Measurements from ENCODE around the gene MLLT10.

MLLT10 gene

DNA sequence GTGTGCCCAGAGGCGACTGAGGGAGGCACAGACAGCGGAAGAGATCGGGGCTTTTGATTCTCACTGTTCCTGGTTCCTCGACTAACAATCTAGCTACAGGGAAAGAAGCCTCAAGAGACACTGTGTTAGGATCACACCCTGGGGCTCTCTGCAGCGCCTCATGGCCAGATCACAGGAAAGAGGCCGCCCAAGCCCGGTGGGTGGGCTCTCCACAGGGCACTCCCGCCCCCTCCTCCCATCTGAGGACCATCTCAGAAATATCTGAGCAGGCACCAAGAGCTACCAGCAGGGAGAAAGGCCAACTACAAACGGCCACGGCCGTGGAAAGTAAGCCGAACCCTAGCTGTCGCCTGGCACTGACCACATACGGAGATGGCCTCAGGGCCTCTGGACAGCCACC is 224.2 kb downstream of the MLLT10 start:
- peaks cover 4% of the 10 kb centered on the region for H3K27me3 Mint-ChIP-seq (ENCODE audit: low read depth, poor library complexity)
- H3K27ac Mint-ChIP-seq, result no peak overlapping the region
- no peaks in the 10 kb centered on the region for H3K9me3 Mint-ChIP-seq
- peak; percentile 36 for DNase-seq
- peaks cover 16% of the 10 kb centered on the region for H3K36me3 Mint-ChIP-seq (ENCODE audit: low read depth)
- peaks cover 53% of the 10 kb centered on the region for H3K4me1 Mint-ChIP-seq
- no peak for TF ChIP-seq CTCF (IDR thresholded peaks at IDR 0.05)
- no peak overlapping the region for H3K4me3 Mint-ChIP-seq

- peaks cover 16% of the 10 kb centered on the region for H3K36me3 Mint-ChIP-seq (ENCODE audit: low read depth)
- H3K27ac Mint-ChIP-seq, result no peak overlapping the region
- no peak for TF ChIP-seq CTCF (IDR thresholded peaks at IDR 0.05)
- peaks cover 4% of the 10 kb centered on the region for H3K27me3 Mint-ChIP-seq (ENCODE audit: low read depth, poor library complexity)
- no peaks in the 10 kb centered on the region for H3K9me3 Mint-ChIP-seq
- H3K4me3 Mint-ChIP-seq, result no peak overlapping the region
- no peak for DNase-seq
- H3K4me1 Mint-ChIP-seq, result peaks cover 49% of the 10 kb centered on the region
Measured at GRCh38 chr10:21758696-21759095, 224.7 kb downstream of the MLLT10 start.

- H3K27ac Mint-ChIP-seq, result no peak overlapping the region
- H3K4me3 Mint-ChIP-seq, result no peak overlapping the region
- peaks cover 43% of the 10 kb centered on the region for H3K4me1 Mint-ChIP-seq
- no peaks in the 10 kb centered on the region for H3K9me3 Mint-ChIP-seq
- H3K27me3 Mint-ChIP-seq (ENCODE audit: low read depth, poor library complexity), result peaks cover 4% of the 10 kb centered on the region
- TF ChIP-seq CTCF (IDR thresholded peaks at IDR 0.05), result no peak
- no peak for DNase-seq
- peaks cover 16% of the 10 kb centered on the region for H3K36me3 Mint-ChIP-seq (ENCODE audit: low read depth)
Measured at GRCh38 chr10:21759232-21759631, 225.2 kb downstream of the MLLT10 start.

GRCh38 chr10:21760332-21760731 is 226.3 kb downstream of the MLLT10 start:
- no peak for TF ChIP-seq CTCF (IDR thresholded peaks at IDR 0.05)
- H3K27me3 Mint-ChIP-seq (ENCODE audit: low read depth, poor library complexity), result peaks cover 4% of the 10 kb centered on the region
- no peak overlapping the region for H3K27ac Mint-ChIP-seq
- H3K9me3 Mint-ChIP-seq, result no peaks in the 10 kb centered on the region
- H3K4me1 Mint-ChIP-seq, result peaks cover 35% of the 10 kb centered on the region
- DNase-seq, result no peak
- H3K36me3 Mint-ChIP-seq (ENCODE audit: low read depth), result peaks cover 16% of the 10 kb centered on the region
- H3K4me3 Mint-ChIP-seq, result no peak overlapping the region

DNA sequence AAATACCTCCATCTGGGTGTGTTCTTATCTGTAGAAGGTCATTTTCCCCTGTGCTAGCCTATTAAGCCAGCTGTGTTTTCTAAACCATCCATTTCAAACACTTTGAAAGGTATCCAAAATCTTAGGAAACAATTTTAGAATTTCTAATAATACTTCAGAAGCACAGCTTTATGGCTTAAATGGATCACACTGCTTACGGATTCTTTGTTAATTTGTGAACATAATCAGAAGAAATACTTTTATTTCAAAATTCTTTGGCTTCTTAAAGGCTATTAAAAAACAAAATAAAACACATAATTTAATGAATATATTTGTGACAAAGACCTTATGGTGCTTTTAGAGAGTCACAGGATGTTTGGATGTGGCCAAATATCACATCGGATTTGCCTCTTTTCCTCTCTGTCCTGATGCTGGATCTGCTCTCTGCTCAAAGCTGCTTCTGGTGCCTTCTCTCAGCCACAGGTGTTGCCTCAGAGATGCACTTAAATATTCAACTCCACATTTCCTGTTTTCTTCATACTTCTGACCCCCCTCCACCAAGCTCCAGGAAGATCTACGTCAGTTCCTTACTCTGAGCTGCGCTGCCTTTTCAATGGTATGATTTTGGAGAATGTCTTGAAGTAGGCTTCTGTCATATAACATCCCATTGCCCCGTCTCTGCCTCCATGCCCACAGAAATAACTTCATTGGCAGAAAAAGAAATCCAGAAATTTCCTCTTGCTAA is 230.6 kb downstream of the MLLT10 start:
- DNase-seq, result no peak
- peak overlapping the region; percentile 43 for H3K27ac Mint-ChIP-seq
- H3K4me1 Mint-ChIP-seq, result peaks cover under 1% of the 10 kb centered on the region
- H3K9me3 Mint-ChIP-seq, result no peaks in the 10 kb centered on the region
- no peak overlapping the region for H3K4me3 Mint-ChIP-seq
- peaks cover 8% of the 10 kb centered on the region for H3K36me3 Mint-ChIP-seq (ENCODE audit: low read depth)
- peaks cover 4% of the 10 kb centered on the region for H3K27me3 Mint-ChIP-seq (ENCODE audit: low read depth, poor library complexity)
- TF ChIP-seq CTCF (IDR thresholded peaks at IDR 0.05), result no peak

- DNase-seq, result no peak
- Mint-ChIP-seq H3K4me3 (no peak overlapping the region), H3K9me3 (peaks cover 12% of the 10 kb centered on the region), H3K27me3 (ENCODE audit: low read depth, poor library complexity) (no peaks in the 10 kb centered on the region), H3K36me3 (ENCODE audit: low read depth) (peaks cover 17% of the 10 kb centered on the region), H3K4me1 (no peaks in the 10 kb centered on the region), H3K27ac (no peak overlapping the region)
- TF ChIP-seq CTCF (IDR thresholded peaks at IDR 0.05), result no peak
Measured at GRCh38 chr10:21769041-21769440, 235.0 kb downstream of the MLLT10 start.

Measured in nephron progenitor cell (in vitro differentiated cells).